ENCODE data around the gene PSMF1.

The PSMF1 gene

GRCh38 chr20:1122388-1123315 lies 4.2 kb downstream of the PSMF1 start:
- TF ChIP-seq CTCF (IDR thresholded peaks at IDR 0.05; ENCODE audit: low read depth, low read length), result no peak
- peak; percentile 23 for DNase-seq (ENCODE audit: extremely low read depth, low read depth)

DNA sequence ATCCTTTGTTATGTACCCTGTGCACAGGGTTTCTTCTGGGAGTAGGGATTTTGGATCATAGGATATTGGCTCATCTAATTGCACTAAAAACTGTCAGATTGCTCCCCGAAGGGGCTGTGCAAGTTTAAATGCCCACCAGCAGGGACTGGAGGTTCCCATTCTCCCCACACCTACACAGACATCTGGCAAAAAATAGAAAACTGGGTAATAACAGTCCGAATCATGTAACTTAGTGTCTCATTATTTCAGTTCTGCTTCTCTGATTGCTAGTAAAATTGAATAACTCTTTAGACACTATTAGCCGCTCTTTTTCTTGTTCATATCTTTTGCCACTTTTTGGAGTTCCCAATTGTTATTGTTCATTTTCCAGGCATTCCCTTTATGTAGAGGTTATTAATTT lies 5.3 kb downstream of the PSMF1 start:
- TF ChIP-seq CTCF (IDR thresholded peaks at IDR 0.05; ENCODE audit: low read depth, low read length), result no peak
- no peak for DNase-seq (ENCODE audit: extremely low read depth, low read depth)

- no peak for TF ChIP-seq CTCF (IDR thresholded peaks at IDR 0.05; ENCODE audit: low read depth, low read length)
- no peak for DNase-seq (ENCODE audit: extremely low read depth, low read depth)
Observed at GRCh38 chr20:1124421-1124820, 6.0 kb downstream of the PSMF1 start.

DNA sequence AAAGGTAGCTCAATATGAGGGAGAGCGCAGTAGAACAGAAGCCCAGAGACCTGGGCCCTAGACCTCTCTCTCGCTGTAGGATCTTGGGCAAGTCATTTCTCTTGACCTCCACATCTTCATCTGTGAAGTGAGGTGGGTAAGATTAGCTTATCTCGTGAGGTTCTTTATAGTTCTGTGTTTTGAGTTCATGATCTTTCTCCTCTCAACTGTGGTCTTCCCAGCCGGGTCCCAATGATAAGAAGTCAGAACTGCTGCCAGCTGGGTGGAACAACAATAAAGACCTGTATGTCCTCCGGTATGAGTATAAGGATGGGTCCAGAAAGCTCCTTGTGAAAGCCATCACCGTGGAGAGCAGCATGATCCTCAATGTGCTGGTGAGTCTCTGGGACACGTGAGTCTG lies 6.9 kb downstream of the PSMF1 start:
- TF ChIP-seq CTCF (IDR thresholded peaks at IDR 0.05; ENCODE audit: low read depth, low read length), result no peak
- DNase-seq (ENCODE audit: extremely low read depth, low read depth), result no peak

DNA sequence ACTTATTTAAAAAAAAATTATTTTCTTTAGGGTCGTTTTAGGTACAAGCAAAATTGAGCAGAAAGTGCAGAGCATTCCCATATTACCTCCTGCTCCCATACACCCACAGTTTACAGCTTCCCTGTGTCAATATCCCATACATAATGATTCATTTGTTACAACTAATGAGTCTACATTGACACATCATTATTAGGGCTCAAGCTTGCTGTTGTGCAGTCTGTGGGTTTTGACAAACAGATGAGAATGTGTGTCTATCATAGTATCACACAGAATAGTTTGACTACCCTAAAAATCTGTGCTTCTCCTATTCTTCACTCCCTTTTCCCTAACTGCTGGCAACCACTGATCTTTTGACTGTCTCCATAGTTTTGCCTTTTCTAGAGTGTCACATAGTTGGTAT lies 9.4 kb downstream of the PSMF1 start:
- TF ChIP-seq CTCF (IDR thresholded peaks at IDR 0.05; ENCODE audit: low read depth, low read length), result no peak

GRCh38 chr20:1130058-1130694 lies 11.8 kb downstream of the PSMF1 start:
- TF ChIP-seq CTCF (IDR thresholded peaks at IDR 0.05; ENCODE audit: low read depth, low read length), result no peak
- DNase-seq (ENCODE audit: extremely low read depth, low read depth), result no peak

More for the DNA sequence above, 9.4 kb downstream of the PSMF1 start:
- no peak for DNase-seq (ENCODE audit: extremely low read depth, low read depth)

- DNase-seq (ENCODE audit: extremely low read depth, low read depth), result no peak
Observed at GRCh38 chr20:1130847-1131246, 12.4 kb downstream of the PSMF1 start.

More at GRCh38 chr20:1130847-1131246, 12.4 kb downstream of the PSMF1 start:
- TF ChIP-seq CTCF (IDR thresholded peaks at IDR 0.05; ENCODE audit: low read depth, low read length), result no peak
